ENCODE results near the gene NECAB3. TPM values are rescaled to one million over a fixed set of nuclear protein-coding genes. Genes with fewer than 3 reads are reported as not detected.
A peak's percentile ranks its signal among the peaks of the same experiment; 100 is the strongest.

Gene NECAB3
- total and polyA plus RNA-seq, 2 of the 13 experiments (the other 11 are each of a cell fraction or from before 2014, with no cell fraction given) = 61.5 to 65.5 TPM

- TF ChIP-seq, protein P1, sequence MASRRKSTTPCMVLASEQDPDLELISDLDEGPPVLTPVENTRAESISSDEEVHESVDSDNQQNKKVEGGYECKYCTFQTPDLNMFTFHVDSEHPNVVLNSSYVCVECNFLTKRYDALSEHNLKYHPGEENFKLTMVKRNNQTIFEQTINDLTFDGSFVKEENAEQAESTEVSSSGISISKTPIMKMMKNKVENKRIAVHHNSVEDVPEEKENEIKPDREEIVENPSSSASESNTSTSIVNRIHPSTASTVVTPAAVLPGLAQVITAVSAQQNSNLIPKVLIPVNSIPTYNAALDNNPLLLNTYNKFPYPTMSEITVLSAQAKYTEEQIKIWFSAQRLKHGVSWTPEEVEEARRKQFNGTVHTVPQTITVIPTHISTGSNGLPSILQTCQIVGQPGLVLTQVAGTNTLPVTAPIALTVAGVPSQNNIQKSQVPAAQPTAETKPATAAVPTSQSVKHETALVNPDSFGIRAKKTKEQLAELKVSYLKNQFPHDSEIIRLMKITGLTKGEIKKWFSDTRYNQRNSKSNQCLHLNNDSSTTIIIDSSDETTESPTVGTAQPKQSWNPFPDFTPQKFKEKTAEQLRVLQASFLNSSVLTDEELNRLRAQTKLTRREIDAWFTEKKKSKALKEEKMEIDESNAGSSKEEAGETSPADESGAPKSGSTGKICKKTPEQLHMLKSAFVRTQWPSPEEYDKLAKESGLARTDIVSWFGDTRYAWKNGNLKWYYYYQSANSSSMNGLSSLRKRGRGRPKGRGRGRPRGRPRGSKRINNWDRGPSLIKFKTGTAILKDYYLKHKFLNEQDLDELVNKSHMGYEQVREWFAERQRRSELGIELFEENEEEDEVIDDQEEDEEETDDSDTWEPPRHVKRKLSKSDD (CRISPR knock-in tag; IDR thresholded peaks at IDR 0.05; ENCODE audit: low read depth) = peak; percentile 98; the same call in 1 of the 2 replicates
- TF ChIP-seq, protein P2, sequence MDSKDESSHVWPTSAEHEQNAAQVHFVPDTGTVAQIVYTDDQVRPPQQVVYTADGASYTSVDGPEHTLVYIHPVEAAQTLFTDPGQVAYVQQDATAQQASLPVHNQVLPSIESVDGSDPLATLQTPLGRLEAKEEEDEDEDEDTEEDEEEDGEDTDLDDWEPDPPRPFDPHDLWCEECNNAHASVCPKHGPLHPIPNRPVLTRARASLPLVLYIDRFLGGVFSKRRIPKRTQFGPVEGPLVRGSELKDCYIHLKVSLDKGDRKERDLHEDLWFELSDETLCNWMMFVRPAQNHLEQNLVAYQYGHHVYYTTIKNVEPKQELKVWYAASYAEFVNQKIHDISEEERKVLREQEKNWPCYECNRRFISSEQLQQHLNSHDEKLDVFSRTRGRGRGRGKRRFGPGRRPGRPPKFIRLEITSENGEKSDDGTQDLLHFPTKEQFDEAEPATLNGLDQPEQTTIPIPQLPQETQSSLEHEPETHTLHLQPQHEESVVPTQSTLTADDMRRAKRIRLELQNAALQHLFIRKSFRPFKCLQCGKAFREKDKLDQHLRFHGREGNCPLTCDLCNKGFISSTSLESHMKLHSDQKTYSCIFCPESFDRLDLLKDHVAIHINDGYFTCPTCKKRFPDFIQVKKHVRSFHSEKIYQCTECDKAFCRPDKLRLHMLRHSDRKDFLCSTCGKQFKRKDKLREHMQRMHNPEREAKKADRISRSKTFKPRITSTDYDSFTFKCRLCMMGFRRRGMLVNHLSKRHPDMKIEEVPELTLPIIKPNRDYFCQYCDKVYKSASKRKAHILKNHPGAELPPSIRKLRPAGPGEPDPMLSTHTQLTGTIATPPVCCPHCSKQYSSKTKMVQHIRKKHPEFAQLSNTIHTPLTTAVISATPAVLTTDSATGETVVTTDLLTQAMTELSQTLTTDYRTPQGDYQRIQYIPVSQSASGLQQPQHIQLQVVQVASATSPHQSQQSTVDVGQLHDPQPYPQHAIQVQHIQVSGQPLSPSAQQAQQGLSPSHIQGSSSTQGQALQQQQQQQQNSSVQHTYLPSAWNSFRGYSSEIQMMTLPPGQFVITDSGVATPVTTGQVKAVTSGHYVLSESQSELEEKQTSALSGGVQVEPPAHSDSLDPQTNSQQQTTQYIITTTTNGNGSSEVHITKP (CRISPR knock-in tag; IDR thresholded peaks at IDR 0.05; ENCODE audit: low read depth) = no peak
- TF ChIP-seq PRMT3 (CRISPR knock-in tag; IDR thresholded peaks at IDR 0.05; ENCODE audit: borderline replicate concordance, low read depth) (no peak), PATZ1 (CRISPR knock-in tag; IDR thresholded peaks at IDR 0.05) (peak; percentile 34; the same call in 1 of the 2 replicates), ZNF382 (CRISPR knock-in tag; IDR thresholded peaks at IDR 0.05; ENCODE audit: borderline replicate concordance) (no peak), MAZ (IDR thresholded peaks at IDR 0.05; ENCODE audit: borderline replicate concordance, low read depth, low read length) (no peak), MAZ (CRISPR knock-in tag; IDR thresholded peaks at IDR 0.05; ENCODE audit: low read depth) (no peak; the same call in 1 of the 2 replicates), FOXO4 (CRISPR knock-in tag; conservative IDR thresholded peaks at IDR 0.05) (peak; percentile 93), HBP1 (CRISPR knock-in tag; IDR thresholded peaks at IDR 0.05; ENCODE audit: low read depth) (no peak), ZNF251 (CRISPR knock-in tag; IDR thresholded peaks at IDR 0.05) (0 out of 2 replicates have a peak, but pooled peaks have one; percentile 19), PHF8 (CRISPR knock-in tag; IDR thresholded peaks at IDR 0.05) (no peak), RORA (CRISPR knock-in tag; IDR thresholded peaks at IDR 0.05) (no peak), ZNF143 (CRISPR knock-in tag; IDR thresholded peaks at IDR 0.05) (0 out of 2 replicates have a peak, but pooled peaks have one; percentile 14)
- TF ChIP-seq, protein P3, sequence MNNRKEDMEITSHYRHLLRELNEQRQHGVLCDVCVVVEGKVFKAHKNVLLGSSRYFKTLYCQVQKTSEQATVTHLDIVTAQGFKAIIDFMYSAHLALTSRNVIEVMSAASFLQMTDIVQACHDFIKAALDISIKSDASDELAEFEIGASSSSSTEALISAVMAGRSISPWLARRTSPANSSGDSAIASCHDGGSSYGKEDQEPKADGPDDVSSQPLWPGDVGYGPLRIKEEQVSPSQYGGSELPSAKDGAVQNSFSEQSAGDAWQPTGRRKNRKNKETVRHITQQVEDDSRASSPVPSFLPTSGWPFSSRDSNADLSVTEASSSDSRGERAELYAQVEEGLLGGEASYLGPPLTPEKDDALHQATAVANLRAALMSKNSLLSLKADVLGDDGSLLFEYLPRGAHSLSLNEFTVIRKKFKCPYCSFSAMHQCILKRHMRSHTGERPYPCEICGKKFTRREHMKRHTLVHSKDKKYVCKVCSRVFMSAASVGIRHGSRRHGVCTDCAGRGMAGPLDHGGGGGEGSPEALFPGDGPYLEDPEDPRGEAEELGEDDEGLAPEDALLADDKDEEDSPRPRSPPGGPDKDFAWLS (CRISPR knock-in tag; IDR thresholded peaks at IDR 0.05; ENCODE audit: borderline replicate concordance) = no peak
Measured at GRCh38 chr20:33719989-33720709, 45.9 kb upstream of the NECAB3 start, which contains the start of gene PXMP4 (continued).
